LHCN-M2 (cell line): ENCODE results near the gene PPP6R2. TPM values are rescaled to one million over a fixed set of nuclear protein-coding genes. Genes with fewer than 3 reads are reported as not detected.
A peak's percentile ranks its signal among the peaks of the same experiment; 100 is the strongest.
"Not testable (repeated sequence)": the region's sequence is repeated elsewhere in the genome, so short reads cannot be mapped to it uniquely, and the experiment has no call there.

Experiments
- DNase-seq: peaks from one replicate; pipeline ENCODE4 v3.0.0-alpha.2; 2012; ENCODE audit warnings: low read depth
- total RNA-seq: library from RNA; depleted of rRNA; stranded (reverse); fragments of >200 nt; gene quantifications from 2 replicates; pipeline ENCODE4 v1.2.3, GENCODE V29; 2014

Gene PPP6R2
- total RNA-seq, 1 experiment from 2014 or later: 64.2 TPM

DNA sequence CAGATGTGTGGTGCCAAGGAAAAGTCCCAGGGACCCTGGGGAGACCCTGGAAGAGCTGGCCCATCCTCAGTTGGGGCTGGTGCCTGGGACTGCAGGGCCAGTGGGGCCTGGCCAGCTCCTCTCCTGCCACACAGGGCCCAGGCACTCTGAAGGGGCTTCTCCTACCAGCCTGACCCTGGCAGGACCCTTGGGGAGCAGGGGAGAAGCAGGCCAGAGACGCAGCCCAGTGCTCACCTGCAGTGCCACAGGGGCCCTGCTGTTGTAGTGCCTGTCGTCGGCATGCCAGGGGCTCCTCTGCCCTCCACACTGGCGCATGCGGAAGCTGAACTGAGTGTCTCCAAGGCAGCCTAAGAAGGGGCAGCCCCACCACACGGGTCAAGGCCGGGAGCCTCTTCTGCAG, 25.5 kb upstream of the PPP6R2 start:
- no peak for DNase-seq

DNA sequence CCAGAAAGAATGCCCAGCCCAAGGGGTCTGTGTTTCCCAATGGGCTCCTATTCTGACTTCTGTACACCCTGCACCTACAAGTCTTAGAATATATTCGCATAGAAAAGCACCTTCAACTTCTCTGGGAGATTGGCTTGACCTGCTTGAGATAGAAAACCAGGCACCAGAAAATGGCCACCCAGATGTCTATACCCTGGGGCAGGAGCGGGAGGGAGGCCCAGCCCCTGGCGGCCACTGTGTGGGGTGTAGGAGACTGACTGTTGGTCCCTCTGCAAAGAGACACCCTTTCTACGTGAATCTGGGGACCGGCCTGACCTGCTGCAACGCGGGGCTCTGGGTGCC, 24.8 kb upstream of the PPP6R2 start:
- DNase-seq: no peak

DNA sequence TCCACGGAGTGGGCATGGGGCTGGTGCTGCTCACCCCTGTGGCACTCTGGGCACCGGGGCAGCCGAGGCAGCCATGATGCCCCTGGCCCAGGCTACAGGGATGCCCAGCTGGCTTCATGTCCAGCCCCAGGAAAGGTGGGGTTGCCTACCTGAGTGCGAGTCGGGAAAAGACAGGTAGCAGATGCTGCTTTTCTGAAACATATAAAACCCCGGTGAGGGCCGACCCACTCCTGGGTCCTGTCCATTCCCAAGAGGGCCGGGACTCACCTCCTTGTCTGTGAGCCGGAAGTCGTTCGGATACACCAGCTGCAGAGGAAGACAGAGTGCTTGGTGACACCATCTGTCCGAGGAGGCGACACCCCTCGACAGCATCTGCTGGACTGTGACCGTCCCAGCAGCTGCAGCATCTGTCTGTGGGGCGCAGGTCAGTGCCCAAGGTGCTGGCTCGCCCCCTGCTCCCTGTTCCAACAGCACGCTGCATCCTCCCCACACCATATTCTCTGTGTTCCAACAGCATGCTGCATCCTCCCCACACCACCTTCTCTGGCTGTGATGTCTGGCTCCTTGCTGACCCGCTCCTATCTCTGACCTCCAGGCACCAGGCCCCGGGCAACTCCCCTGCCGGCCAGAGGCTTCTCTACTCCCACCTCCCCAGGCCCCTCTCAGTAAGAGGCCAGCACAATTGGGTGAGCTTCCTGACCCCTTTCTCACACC, 24.3 kb upstream of the PPP6R2 start:
- no peak for DNase-seq

DNA sequence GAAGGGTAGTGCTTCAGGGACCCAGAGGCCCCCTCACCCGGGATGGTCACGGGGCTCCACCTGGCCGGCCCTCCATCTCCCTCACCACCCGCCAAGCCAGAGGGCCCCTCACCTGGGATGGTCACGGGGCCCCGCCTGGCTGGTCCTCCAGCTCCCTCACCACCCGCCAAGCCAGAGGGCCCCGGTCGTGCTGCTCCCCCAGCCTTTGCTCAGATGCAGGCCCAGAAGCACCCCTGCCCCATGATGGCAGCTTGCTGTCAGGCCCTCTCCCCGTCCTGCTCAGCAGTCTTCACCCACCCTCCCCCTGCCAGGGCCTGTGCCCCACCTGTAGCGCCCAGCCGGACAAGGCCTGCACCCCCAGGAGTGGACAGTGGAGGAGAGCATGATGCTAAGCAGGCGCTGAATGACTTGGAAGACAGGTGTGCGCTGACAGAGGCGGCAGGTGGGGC, 23.6 kb upstream of the PPP6R2 start:
- DNase-seq: no peak

DNA sequence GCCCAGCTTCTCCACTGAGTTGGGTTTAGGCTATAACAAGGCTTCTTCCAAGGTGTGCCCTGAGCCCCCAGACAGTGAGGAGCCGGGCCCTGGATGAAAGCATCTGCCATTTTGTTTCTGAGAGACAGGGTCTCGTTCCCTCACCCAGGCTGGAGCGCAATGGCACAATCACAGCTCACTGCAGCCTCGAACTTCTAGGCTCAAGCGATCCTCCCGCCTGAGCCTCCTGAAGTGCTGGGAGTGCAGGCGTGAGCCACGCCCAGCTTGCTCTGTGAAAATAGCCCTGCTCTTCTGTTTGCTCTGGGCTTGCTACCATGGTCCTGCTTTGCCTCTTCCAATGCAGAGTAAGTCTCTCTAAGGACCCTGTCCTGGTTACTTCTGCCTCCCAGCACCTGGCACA, 23.0 kb upstream of the PPP6R2 start:
- DNase-seq: no peak

DNA sequence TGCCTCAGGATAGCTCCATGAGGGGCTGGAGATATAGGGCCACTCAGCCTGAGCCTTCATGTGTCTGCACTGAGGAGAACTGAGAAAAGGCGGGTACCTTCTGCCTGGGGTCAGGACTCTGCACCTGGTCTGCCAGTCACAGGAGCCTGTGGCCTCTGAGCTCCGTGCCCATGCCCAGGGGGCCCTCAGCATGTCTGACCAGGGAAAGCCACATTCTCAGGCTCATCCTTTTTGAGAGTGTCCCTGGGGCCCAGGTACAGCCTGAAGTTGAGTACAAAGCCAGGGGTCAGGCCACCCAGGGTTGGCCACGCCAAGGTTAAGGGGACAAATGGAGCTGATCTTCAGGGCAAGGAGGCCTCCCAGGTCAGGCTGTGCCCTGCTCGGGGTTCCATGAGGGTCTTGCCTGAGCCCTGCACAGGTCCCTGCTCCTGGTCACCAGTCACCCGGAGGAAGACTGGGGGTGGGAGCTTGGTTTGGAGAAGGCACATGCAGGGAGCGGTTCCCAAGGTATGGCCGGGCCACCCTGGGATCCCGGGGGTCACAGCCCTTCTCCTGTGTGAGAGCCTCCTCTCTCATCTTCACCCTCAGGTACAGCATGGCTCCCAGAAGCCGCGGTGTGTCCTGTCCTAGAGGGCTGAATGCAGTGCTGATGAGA, 22.3 kb upstream of the PPP6R2 start:
- DNase-seq: no peak

DNA sequence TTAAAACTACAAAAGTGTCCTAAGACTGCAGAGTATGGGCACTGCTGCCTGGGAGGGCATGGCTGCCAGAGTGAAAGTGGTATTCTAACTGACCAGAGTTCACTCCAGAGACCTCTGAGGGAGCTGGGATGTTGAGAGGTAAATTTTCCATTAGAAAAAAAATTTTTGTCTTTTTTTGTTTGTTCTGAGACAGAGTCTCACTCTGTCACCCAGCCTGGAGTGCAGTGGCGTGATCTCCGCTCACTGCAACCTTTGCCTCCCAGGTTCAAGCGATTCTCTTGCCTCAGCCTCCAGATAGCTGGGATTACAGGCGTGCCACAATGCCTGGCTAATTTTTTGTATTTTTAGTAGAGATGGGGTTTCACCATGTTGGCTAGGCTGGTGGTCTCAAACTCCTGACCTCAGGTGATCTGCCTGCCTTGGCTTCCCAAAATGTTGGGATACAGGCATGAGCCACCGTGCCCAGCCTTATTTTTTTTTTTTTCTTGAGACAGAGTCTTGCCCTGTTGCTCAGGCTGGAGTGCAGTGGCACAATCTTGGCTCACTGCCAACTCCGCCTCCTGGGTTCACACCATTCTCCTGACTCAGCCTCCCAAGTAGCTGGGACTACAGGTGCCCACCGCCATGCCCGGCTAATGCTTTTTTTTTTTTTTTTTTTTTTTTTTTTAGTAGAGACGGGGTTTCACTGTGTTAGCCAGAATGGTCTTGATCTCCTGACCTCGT, 20.6 kb upstream of the PPP6R2 start:
- DNase-seq: not testable (repeated sequence)

DNA sequence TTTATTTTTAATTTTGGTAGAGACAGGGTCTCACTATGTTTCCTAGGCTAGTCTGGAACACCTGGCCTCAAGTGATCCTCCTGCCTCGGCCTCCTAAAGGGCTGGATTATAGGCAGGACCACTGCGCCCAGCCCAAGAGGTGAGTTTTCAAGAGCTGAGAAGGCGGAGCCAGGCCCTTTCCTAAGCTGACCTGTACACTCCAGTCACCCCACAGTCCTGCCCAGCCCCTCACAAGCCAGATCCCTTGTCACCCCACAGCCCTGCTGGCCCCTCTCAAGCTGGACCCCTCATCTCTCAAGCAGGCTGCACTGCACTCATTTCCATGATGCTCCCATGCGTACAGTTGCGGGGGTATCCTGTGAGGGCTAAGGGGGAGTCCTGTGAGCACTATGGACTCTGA, 19.2 kb upstream of the PPP6R2 start:
- no peak for DNase-seq

DNA sequence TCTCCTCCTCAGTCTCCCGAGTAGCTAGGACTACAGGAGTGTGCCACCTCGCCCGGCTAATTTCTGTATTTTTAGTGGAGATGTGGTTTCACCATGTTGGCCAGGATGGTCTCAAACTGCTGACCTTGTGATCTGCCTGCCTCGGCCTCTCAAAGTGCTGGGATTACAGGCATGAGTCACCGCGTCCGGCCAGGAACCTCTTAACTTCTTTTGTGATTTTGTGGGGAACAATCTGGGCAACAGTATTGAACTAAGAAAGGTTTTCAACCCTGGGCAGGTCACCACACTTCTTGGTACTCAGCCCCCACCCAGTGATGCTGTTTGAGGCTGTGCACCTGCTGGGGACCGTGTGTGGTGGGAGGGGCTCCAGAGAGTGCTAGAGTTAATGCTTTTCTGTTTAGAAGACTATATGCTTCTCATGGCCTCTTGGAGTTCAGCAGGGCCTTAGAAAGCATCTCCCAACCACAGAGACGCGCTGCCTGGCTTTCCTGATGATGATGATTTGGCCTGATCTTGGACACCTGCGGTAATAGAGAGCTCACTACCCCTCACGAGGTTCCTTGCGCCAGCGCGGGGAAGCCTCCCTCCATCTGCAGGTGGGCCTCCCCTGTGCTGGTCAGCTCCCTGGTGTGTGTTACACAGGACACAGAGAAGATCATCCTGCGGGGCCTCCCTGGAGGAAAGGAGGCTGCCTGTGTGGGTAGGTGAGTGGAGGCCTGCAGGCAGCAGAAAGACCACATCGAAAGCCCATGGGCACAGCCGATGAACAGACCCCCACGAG, 17.5 kb upstream of the PPP6R2 start:
- no peak for DNase-seq

DNA sequence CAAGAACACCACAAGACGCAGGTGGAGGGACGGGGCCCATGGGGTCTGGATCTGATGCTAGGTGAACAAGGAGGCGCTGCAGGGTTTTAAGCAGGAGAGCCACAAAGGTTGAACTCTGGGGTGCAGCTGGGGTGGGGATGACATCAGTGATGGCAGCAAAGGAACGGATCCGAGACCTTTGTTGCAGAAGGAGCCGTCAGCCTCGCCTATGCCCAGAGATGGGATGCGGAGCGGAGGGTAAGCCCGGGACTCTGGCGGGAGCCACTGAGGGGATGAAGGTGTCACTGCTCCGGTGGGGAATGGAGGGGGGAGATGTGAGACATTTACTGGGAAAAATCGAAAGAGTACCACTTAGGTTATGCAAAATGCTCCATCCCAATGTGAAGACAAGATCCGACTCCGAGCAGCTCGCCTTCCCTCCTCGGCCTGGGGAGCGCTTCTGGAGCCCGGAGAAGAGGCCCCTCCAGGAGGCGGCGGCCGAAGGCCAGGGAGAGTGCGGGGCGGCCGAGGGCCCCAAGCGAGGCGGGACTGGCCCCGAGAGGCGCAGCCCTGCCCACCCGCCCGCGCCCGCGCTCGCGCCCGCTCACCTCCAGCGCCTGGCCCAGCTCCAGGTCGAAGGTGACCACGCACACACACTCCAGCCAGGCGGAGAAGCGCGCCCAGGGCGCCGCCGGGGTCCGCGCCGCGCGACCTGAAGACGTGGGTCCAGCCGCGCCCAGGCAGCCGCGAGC, 16.7 kb upstream of the PPP6R2 start:
- DNase-seq: no peak

DNA sequence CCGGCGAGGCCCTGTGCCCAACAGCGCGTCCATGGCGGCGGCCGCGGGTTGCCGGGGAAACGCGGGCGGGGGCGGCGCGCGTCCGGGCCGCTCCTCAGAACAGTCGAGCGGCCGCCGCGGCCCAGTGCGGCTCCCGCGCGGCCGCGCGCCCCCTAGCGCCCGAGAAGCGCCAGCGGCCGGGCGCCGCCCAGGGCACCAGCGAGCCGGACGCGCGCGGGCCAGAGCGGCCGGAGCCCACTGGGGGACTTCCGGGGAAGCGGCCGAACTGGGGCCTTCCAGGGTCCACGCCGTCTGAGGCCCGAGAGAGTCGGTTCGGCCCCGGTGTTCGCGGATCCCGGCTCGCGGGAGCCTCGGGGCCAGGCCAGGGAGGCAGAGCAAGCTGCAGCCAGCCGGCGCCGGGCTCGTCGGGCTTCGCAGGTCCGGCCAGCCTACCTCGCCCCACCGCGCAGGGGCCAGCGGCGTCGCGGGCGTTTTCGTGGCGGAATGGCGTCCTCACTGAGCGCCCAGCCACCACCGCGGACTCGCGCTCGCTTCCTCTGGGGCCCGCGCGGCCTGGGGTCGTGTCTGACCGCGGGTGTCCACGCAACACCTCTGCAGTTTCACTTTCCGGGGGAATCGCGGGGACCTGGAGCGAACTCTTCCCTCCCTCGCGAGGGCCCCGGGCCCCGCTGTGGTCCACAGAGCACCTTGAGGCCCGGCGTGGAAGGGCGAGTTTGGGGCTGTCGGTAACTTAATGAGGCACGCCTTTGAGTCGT, 16.0 kb upstream of the PPP6R2 start, which contains the start of gene DENND6B:
Gene DENND6B, minus strand, starts transcription at position 57 of the 755 bp plus-strand sequence. Its CDS starts 24 bp downstream, at position 33.
- DNase-seq: peak; percentile 73

DNA sequence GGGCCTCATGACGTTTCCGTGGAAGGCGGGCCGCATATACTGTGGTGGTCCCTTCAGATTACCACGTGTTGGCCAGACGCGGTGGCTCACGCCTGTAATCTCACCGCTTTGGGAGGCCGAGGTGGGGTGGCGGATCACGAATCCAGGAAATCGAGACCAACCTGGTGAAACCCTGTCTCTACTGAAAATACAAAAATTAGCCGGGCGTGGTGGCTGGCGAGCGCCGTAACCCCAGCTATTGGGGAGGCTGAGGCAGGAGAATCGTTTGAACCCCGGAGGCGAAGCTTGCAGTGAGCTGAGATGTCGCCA, 15.5 kb upstream of the PPP6R2 start:
- DNase-seq: no peak

DNA sequence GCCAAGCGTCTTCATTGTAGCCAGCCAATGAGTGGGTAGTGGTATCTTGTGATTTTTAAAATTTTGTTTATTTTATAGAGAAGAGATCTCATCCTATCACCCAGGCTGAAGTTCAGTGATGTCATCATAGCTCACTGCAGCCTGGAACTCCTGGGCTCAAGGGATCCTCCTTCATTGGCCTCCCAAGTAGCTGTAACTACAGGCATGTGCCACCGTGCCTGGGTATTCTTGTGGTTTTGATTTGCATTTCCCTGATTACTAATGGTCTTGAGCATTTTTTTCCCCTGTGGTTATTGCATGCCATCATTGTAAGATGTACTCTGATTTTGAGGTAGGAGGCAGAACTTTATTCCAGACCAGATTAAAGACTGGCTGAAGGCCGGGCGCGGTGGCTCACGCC, 13.9 kb upstream of the PPP6R2 start:
- DNase-seq: peak; percentile 74

DNA sequence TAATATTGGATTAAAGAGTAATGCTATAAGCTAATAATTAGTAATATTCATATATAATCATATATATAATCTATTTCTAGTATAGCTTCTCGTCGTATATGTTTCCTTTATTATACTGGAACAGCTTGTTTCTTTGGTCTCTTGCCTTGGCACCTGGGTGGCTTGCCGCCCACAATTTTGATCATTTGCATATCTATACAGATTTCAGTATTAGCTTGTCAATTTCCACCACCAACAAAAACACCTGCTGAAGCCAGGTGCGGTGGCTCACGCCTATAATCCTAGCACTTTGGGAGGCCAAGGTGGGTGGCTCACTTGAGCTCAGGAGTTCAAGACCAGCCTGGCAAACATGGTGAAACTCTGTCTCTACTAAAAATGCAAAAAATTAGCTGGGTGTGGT, 8.7 kb upstream of the PPP6R2 start:
- DNase-seq: not testable (repeated sequence)

DNA sequence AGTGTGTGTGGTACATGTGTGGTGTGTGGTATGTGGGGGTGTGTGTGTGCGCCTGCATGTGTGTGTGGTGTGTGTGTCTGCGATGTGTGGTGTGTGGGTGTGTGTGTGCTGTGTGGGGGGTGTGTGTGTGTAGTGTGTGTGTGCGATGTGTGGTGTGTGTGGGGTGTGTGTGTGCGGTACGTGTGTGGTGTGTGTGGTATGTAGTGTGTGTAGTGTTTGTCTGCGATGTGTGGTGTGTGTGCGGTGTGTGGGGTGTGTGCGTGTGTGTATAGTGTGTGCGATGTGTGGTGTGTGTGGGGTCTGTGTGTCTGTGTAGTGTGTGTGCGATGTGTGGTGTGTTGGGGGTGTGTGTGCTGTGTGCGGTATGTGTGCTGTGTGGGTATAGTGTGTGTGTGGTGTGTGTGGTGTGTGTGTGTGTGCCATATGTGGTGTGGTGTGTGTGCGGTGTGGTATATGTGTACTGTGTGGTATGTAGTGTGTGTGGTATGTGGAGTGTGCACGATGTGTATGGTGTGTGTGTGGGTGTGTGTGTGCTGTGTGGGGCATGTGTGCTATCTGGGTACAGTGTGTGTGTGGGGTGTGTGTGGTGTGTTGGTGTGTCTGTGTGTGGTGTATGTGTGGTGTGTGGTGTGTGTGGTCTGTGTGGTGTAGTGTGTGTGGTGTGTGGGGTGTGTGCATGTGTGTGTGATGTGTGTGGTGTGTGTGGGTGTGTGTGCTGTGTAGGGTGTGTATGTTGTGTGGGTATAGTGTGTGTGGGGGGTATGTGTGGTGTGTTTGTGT, 5.7 kb upstream of the PPP6R2 start:
- DNase-seq: no peak

DNA sequence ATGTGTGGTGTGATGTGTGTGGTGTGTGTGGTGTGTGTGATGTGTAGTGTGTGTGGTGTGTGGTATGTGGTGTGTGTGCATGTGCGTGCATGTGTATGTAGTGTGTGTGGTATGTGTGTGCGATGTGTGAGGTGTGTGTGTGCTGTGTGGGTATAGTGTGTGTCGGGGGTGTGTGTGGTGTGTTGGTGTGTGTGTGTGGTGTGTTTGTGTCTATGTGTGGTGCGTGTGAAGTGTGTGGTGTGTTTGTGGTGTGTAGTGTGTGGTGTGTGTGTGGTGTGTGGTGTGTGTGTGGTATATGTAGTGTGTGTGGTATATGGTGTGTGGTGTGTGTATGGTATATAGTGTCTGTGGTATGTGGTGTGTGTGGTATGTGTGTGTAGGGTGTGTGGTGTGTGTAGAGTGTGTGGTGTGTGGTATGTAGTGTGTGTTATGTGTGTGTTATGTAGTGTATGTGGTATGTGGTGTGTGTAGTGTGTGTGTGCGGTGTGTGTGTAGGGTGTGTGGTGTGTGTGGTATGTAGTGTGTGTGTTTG, 5.0 kb upstream of the PPP6R2 start:
- no peak for DNase-seq

DNA sequence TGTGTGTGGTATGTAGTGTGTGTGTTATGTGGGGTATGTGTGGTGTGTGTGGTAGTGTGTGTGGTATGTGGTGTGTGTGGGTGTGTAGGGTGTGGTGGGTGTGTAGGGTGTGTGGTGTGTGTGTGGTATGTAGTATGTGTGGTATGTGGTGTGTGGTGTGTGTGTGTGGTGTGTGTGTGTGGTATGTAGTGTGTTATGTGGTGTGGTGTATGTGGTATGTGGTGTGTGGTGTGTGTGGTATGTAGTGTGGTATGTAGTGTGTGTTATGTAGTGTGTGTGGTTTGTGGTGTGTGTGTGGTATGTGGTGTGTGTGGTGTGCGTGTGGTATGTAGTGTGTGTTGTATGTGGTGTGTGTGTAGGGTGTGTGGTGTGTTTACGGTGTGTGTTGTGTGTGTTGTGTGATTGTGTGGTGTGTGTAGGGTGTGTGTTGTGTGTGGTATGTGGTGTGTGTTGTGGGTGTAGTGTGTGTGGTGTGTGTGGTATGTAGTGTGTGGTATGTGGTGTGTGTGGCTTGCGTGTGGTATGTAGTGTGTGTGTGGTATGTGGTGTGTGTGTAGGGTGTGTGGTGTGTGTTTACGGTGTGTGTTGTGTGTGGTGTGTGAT, 4.2 kb upstream of the PPP6R2 start:
- DNase-seq: no peak

DNA sequence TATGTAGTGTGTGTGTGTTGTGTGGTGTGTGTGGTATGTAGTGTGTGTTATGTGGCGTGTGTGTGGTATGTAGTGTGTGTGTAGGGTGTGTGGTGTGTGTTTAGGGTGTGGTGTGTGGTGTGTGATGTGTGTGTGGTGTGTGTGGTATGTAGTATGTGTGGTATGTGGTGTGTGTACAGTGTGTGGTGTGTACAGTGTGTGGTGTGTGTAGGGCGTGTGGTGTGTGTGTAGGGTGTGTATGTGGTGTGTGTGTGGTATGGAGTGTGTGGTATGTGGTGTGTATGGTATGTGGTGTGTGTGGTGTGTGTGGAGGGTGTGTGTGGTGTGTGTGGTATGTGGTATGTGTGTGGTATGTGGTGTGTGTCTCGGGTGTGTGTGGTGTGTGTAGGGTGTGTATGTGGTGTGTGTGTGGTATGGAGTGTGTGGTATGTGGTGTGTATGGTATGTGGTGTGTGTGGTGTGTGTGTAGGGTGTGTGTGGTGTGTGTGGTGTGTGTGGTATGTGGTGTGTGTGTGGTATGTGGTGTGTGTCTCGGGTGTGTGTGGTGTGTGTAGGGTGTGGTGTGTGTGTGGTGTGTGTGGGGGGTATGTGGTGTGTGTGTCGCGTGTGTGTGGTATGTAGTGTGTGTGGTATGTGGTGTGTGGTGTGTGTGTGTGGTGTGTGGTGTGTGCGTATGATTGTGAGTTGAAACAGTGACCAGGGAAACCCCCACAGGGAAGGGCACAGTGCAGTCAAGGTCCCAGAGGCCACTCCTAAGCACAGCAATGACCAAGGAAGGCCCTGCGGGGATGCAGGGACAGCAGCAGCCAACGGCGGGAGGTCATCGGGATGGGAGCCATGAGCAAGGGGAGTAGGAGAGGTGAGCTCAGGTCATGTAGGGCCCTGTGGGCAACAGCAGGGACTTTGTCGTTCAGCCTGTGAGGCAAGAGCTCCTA, 2.9 kb upstream of the PPP6R2 start:
- DNase-seq: no peak
